RWPE2 (cell line): ENCODE measurements around the gene CDC42BPA.

Experiments used
- ATAC-seq: fragments of 200-7000 bp; cut with Tn5 transposase; 3 replicates; pipeline ENCODE4 v1.9.1; 2021; ENCODE audit warnings: low read depth
- DNase-seq: peaks from one replicate; pipeline ENCODE4 v3.0.0-alpha.2; 2020; ENCODE audit warnings: low spot score
- H3K27ac ChIP-seq: fragments of 450-650 bp; 2 replicates; pipeline ENCODE4 v1.5.1; 2017; ENCODE audit warnings: mild to moderate bottlenecking; ENCODE audit not compliant: poor library complexity, severe bottlenecking
- H3K27me3 ChIP-seq: fragments of 250-450 bp; sonication (Bioruptor Pico); 2 replicates; pipeline ENCODE4 v1.5.1; 2021; ENCODE audit warnings: mild to moderate bottlenecking, moderate library complexity; ENCODE audit not compliant: insufficient read depth, poor library complexity, severe bottlenecking
- H3K36me3 ChIP-seq: fragments of 250-450 bp; sonication (Bioruptor Pico); 2 replicates; pipeline ENCODE4 v1.5.1; 2020; ENCODE audit warnings: low read depth, mild to moderate bottlenecking, moderate library complexity
- H3K4me1 ChIP-seq: fragments of 250-450 bp; sonication (Bioruptor Pico); 2 replicates; pipeline ENCODE4 v1.5.1; 2021; ENCODE audit warnings: mild to moderate bottlenecking, moderate library complexity; ENCODE audit not compliant: insufficient read depth, poor library complexity, severe bottlenecking
- H3K4me3 ChIP-seq: fragments of 250-450 bp; sonication (Bioruptor Pico); 2 replicates; pipeline ENCODE4 v1.5.1; 2021; ENCODE audit warnings: mild to moderate bottlenecking, moderate library complexity; ENCODE audit not compliant: severe bottlenecking
- H3K9me3 ChIP-seq: fragments of 250-450 bp; sonication (Bioruptor Pico); 2 replicates; pipeline ENCODE4 v1.5.1; 2021; ENCODE audit warnings: mild to moderate bottlenecking, moderate library complexity; ENCODE audit not compliant: severe bottlenecking
- TF ChIP-seq, protein P1 (sequence below): fragments of 450-650 bp; IDR thresholded peaks from one replicate; pipeline ENCODE4 v1.5.1; 2017; ENCODE audit warnings: mild to moderate bottlenecking, moderate library complexity; ENCODE audit not compliant: poor library complexity, severe bottlenecking

CDC42BPA gene

GRCh38 chr1:226985239-226985838 is 333.0 kb downstream of the CDC42BPA start:
- no peak overlapping the region for H3K4me3 ChIP-seq
- TF ChIP-seq, protein P1, sequence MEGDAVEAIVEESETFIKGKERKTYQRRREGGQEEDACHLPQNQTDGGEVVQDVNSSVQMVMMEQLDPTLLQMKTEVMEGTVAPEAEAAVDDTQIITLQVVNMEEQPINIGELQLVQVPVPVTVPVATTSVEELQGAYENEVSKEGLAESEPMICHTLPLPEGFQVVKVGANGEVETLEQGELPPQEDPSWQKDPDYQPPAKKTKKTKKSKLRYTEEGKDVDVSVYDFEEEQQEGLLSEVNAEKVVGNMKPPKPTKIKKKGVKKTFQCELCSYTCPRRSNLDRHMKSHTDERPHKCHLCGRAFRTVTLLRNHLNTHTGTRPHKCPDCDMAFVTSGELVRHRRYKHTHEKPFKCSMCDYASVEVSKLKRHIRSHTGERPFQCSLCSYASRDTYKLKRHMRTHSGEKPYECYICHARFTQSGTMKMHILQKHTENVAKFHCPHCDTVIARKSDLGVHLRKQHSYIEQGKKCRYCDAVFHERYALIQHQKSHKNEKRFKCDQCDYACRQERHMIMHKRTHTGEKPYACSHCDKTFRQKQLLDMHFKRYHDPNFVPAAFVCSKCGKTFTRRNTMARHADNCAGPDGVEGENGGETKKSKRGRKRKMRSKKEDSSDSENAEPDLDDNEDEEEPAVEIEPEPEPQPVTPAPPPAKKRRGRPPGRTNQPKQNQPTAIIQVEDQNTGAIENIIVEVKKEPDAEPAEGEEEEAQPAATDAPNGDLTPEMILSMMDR = no peak
- no peaks in the 10 kb centered on the region for H3K36me3 ChIP-seq
- no peaks in the 10 kb centered on the region for H3K4me1 ChIP-seq
- ATAC-seq (no peak), DNase-seq (no peak)
- no peaks in the 10 kb centered on the region for H3K27me3 ChIP-seq
- H3K9me3 ChIP-seq = no peaks in the 10 kb centered on the region
- no peak overlapping the region for H3K27ac ChIP-seq

DNA sequence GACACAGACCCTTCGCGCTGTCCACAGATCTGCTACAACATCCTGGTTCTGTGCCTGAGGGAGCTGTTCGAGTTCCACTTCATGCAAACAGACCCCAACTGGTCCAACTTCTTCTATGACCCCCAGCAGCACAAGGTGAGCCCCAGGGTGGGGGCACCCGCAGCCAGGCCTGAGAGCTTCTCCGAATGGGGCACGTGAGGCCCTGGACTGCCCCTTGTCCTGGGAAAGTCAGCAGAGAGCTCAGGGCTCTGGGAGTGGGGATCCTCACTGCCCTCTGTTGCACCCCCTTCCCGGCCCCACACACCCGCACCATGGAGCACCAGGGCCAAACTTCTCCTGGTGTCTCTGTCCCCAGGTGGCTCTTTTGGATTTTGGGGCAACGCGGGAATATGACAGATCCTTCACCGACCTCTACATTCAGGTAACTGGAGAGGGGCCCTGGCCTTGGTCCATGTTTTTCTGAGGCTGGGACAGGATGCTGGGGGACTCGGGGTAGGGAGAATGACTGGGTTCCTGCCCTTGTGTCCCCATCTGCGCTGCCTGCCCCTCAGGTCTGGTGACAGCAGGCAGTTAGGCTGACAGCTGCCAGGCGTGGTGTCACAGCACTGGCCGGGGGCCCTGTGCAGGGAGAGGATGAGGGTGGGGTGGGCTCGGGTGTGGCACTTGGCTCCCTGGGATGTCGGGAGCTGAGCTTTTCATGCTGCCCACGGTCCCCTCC is 333.6 kb downstream of the CDC42BPA start:
- no peak for DNase-seq

DNA sequence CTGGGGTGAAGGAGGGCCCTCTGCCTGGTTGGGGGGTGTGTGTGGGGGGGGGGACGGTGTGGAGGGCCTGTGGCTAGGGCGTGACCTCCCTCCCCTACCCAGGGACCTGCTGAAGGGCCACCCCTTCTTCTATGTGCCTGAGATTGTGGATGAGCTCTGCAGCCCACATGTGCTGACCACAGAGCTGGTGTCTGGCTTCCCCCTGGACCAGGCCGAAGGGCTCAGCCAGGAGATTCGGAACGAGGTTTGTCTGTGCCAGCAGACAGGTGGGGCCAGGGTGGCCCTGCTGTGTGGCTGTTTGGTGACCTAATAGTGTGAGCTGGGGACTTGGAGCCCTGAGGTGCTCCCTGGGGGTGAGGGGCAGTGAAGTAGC is 334.3 kb downstream of the CDC42BPA start:
- Histone ChIP-seq H3K4me1 (no peaks in the 10 kb centered on the region), H3K9me3 (no peaks in the 10 kb centered on the region), H3K27me3 (no peaks in the 10 kb centered on the region), H3K36me3 (no peaks in the 10 kb centered on the region), H3K27ac (no peak overlapping the region), H3K4me3 (no peak overlapping the region)
- DNase-seq = no peak
- no peak for ATAC-seq
- TF ChIP-seq, protein P1 = no peak

More for the DNA sequence above, 333.6 kb downstream of the CDC42BPA start:
- Histone ChIP-seq H3K4me1 (no peaks in the 10 kb centered on the region), H3K4me3 (no peak overlapping the region), H3K27me3 (no peaks in the 10 kb centered on the region), H3K27ac (no peak overlapping the region), H3K9me3 (no peaks in the 10 kb centered on the region), H3K36me3 (no peaks in the 10 kb centered on the region)
- TF ChIP-seq, protein P1 = no peak
- ATAC-seq = no peak

DNA sequence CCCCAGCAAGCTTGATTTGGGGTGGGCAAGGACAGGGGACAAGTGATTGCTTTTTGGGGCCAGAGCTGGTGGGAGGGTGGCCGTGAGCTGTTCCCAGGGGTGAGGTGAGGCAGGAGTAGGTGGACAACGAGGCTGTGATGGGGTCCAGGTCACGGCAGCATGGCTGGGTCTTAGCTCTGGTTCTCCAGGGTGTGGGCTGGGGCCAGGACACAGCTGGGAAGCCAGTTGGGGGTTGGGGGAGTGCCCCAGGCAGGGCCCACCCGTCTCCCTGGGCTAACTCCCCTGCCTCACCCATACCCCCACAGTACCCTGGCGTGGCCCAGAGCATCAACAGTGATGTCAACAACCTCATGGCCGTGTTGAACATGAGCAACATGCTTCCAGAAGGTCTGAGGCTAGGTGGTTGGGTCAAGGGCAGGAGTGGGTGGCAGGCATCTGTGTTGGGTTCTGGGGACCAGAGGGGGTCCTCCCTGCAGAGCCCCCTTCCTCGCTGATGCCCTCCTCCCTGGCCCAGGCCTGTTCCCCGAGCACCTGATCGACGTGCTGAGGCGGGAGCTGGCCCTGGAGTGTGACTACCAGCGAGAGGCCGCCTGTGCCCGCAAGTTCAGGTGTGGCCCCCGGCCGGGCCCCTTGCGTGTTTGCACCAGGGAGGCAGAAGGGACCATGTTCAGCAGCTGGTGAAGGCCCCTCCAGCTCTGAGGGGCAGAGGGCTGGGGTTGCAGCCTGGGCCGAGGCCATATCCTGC is 334.9 kb downstream of the CDC42BPA start:
- TF ChIP-seq, protein P1 = no peak
- Histone ChIP-seq H3K27ac (no peak overlapping the region), H3K4me3 (no peak overlapping the region), H3K9me3 (no peaks in the 10 kb centered on the region), H3K27me3 (no peaks in the 10 kb centered on the region), H3K36me3 (no peaks in the 10 kb centered on the region), H3K4me1 (no peaks in the 10 kb centered on the region)
- ATAC-seq (no peak), DNase-seq (no peak)
